ENCODE measurements around the gene AMBRA1.

GRCh38 chr11:46391578-46392420 lies 202.0 kb downstream of the AMBRA1 start, which contains the start of gene CHRM4:
- no peak for TF ChIP-seq FOXK2 (IDR thresholded peaks at IDR 0.05)
- TF ChIP-seq ZNF384 (IDR thresholded peaks at IDR 0.05) = no peak
- TF ChIP-seq SUZ12 (IDR thresholded peaks at IDR 0.05) = no peak

Data from HEK293T (cell line).